ENCODE measurements around the gene SNX5. TPM values are rescaled to one million over a fixed set of nuclear protein-coding genes. Genes with fewer than 3 reads are reported as not detected.

Gene SNX5
- total RNA-seq, 1 experiment from 2014 or later, result 188 TPM

DNA sequence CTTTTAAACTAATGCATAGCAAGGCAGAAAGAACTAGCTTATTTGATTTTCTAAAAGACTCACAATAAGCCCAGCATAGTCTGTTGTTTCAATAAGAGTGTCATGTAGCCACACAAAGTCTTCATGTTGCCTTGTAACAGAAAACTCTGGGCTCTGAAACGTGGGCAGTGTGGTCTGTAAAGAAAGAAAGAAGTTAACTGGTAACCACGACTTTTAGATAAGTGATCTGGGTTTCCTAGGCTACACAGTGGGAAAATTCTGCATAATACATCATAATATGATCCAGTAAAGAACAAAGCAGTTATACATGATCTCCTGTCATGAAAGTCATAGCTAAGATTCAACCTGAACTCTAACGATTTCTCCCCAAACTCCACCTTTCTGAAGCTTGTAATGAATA, 13.3 kb downstream of the SNX5 start:
- Histone ChIP-seq H3K4me1 (ENCODE audit: insufficient read depth, low read length, poor library complexity, severe bottlenecking) (peaks cover 28% of the 10 kb centered on the region), H3K27ac (ENCODE audit: low read depth, low read length, poor library complexity, severe bottlenecking) (no peak overlapping the region), H3K27me3 (replicated peaks; ENCODE audit: insufficient read depth, low read depth, low read length, poor library complexity) (no peaks in the 10 kb centered on the region), H3K9me3 (ENCODE audit: low read depth, low read length, poor library complexity, severe bottlenecking) (no peaks in the 10 kb centered on the region), H3K36me3 (ENCODE audit: insufficient read depth, low read length, poor library complexity, severe bottlenecking) (peaks cover 67% of the 10 kb centered on the region), H3K4me3 (ENCODE audit: low read depth, low read length, poor library complexity, severe bottlenecking) (no peak overlapping the region)
- ChIA-PET CTCF (no interaction called here), POLR2A (ENCODE audit: low non-redundant PET) (no interaction called here)
- DNase-seq (ENCODE audit: low spot score), result no peak
- TF ChIP-seq, protein P1, sequence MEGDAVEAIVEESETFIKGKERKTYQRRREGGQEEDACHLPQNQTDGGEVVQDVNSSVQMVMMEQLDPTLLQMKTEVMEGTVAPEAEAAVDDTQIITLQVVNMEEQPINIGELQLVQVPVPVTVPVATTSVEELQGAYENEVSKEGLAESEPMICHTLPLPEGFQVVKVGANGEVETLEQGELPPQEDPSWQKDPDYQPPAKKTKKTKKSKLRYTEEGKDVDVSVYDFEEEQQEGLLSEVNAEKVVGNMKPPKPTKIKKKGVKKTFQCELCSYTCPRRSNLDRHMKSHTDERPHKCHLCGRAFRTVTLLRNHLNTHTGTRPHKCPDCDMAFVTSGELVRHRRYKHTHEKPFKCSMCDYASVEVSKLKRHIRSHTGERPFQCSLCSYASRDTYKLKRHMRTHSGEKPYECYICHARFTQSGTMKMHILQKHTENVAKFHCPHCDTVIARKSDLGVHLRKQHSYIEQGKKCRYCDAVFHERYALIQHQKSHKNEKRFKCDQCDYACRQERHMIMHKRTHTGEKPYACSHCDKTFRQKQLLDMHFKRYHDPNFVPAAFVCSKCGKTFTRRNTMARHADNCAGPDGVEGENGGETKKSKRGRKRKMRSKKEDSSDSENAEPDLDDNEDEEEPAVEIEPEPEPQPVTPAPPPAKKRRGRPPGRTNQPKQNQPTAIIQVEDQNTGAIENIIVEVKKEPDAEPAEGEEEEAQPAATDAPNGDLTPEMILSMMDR (conservative IDR thresholded peaks at IDR 0.05; ENCODE audit: low read depth, low read length), result no peak
- intact Hi-C loops (cut with micrococcal nuclease; ENCODE audit: unreplicated experiment), result no loop called here
- no TSS peak for BruUV-seq (replicated peaks)

DNA sequence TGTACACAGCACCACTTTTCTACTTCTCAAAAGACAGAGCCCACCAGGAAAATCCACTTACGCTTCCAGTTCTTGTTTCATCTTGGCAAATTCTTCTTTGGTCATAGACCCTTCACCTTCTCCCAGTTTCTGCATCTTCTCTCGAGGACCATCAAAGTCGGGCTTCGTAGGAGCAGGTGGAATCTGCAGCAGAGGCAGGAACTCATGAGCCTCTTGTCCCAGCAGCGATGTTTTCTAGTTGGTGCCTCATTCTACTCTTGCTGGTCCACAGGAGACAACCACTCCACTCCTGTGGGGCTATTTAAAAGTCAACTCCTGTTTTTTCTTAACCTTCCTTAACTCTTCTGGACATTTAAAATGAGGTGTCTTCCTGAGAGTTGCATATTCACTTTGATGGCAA, 14.7 kb downstream of the SNX5 start:
- H3K9me3 ChIP-seq (ENCODE audit: low read depth, low read length, poor library complexity, severe bottlenecking), result no peaks in the 10 kb centered on the region
- no peak overlapping the region for H3K27ac ChIP-seq (ENCODE audit: low read depth, low read length, poor library complexity, severe bottlenecking)
- no peak overlapping the region for H3K4me3 ChIP-seq (ENCODE audit: low read depth, low read length, poor library complexity, severe bottlenecking)
- intact Hi-C loops (cut with micrococcal nuclease; ENCODE audit: unreplicated experiment), result no loop called here
- POLR2A ChIA-PET (ENCODE audit: low non-redundant PET), result no interaction called here
- CTCF ChIA-PET, result no interaction called here
- peaks cover 15% of the 10 kb centered on the region for H3K4me1 ChIP-seq (ENCODE audit: insufficient read depth, low read length, poor library complexity, severe bottlenecking)
- peaks cover 81% of the 10 kb centered on the region for H3K36me3 ChIP-seq (ENCODE audit: insufficient read depth, low read length, poor library complexity, severe bottlenecking)
- no TSS peak for BruUV-seq (replicated peaks)
- no peak for TF ChIP-seq EZH2 (IDR thresholded peaks at IDR 0.05; ENCODE audit: borderline replicate concordance, low read depth, low read length, poor library complexity, severe bottlenecking)
- TF ChIP-seq, protein P1 (conservative IDR thresholded peaks at IDR 0.05; ENCODE audit: low read depth, low read length), result no peak
- no peaks in the 10 kb centered on the region for H3K27me3 ChIP-seq (replicated peaks; ENCODE audit: insufficient read depth, low read depth, low read length, poor library complexity)
- no peak for DNase-seq (ENCODE audit: low spot score)

DNA sequence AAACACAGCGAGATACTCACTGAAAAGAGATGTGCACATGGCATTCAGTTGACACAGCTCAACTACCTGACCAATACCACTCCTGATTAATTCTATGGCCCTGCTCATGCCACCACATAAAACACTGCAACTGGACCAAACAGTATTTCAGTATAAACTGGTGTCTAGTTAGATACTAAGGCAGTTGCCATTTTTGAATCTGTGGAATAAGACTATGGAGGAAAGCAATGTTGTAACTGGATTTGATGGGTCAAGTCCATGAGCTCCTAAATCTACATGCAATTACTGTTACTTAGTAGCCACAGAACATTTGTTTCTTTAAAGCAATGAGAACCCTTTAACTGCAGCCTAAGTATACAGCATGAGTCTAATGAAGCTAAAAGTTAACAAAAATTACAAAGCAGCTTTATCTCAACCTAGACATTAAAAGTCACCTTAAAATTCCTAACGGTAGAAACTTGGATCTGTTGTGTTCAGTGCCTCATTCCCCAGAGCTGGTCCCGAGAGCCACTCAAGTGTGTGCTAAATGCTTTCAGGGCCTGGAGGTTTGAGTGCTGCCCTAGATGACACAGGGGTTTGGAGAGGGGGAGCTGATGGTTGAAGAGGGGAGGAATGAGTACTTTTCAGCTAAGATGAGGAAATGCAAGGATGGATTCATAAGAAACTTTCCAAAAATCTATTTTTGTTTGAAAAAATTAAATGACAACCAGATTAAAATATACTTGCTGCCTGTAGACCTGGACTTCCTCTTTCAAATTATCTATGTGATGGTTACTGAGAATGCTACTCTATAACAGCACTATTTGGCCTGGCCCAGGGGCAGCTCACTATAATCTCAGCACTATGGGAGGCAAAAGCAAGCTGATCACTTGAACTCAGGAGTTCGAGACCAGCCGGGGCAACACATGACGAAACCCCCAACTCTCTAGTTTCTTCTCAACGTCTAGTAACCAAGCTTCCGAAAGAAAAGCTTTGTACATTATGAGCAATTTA, 15.6 kb downstream of the SNX5 start:
- Histone ChIP-seq H3K9me3 (ENCODE audit: low read depth, low read length, poor library complexity, severe bottlenecking) (no peaks in the 10 kb centered on the region), H3K36me3 (ENCODE audit: insufficient read depth, low read length, poor library complexity, severe bottlenecking) (peaks cover 91% of the 10 kb centered on the region), H3K4me3 (ENCODE audit: low read depth, low read length, poor library complexity, severe bottlenecking) (no peak overlapping the region), H3K4me1 (ENCODE audit: insufficient read depth, low read length, poor library complexity, severe bottlenecking) (peaks cover 5% of the 10 kb centered on the region), H3K27ac (ENCODE audit: low read depth, low read length, poor library complexity, severe bottlenecking) (peak overlapping the region; percentile 26), H3K27me3 (replicated peaks; ENCODE audit: insufficient read depth, low read depth, low read length, poor library complexity) (no peaks in the 10 kb centered on the region)
- TF ChIP-seq, protein P1 (conservative IDR thresholded peaks at IDR 0.05; ENCODE audit: low read depth, low read length), result no peak
- no peak for TF ChIP-seq EZH2 (IDR thresholded peaks at IDR 0.05; ENCODE audit: borderline replicate concordance, low read depth, low read length, poor library complexity, severe bottlenecking)
- ChIA-PET CTCF (no interaction called here), POLR2A (ENCODE audit: low non-redundant PET) (no interaction called here)
- intact Hi-C loops (cut with micrococcal nuclease; ENCODE audit: unreplicated experiment), result no loop called here
- no peak for DNase-seq (ENCODE audit: low spot score)
- BruUV-seq (replicated peaks), result no TSS peak
